SK-N-MC (cell line): Measurements from ENCODE around the gene SSX2IP.
A peak's percentile ranks its signal among the peaks of the same experiment; 100 is the strongest.

ENCODE experiments used
- DNase-seq: peaks from one replicate; pipeline ENCODE4 v3.0.0-alpha.2; 2011; ENCODE audit warnings: low read depth, low spot score
- H3K27ac ChIP-seq: fragments of 200-600 bp; sonication (generic); 2 replicates; pipeline ENCODE4 v1.5.1; 2016; ENCODE audit warnings: mixed run types
- H3K36me3 ChIP-seq: fragments of 200-600 bp; sonication (generic); 2 replicates; pipeline ENCODE4 v1.6.1; 2017; ENCODE audit warnings: antibody characterized with exemption, low read length, mixed read lengths; ENCODE audit not compliant: insufficient read depth
- H3K4me3 ChIP-seq: fragments of 200-600 bp; sonication (generic); 2 replicates; pipeline ENCODE4 v1.5.1; 2016
- H3K9ac ChIP-seq: fragments of 200-600 bp; sonication (generic); 2 replicates; pipeline ENCODE4 v1.8.0; 2017; ENCODE audit warnings: mixed run types, mixed read lengths; ENCODE audit not compliant: insufficient read length
- H3K9me3 ChIP-seq: fragments of 200-600 bp; sonication (generic); 2 replicates; pipeline ENCODE4 v1.6.1; 2017; ENCODE audit warnings: low read depth, mild to moderate bottlenecking, antibody characterized with exemption, low read length, moderate library complexity, mixed read lengths
- EZH2 ChIP-seq: fragments of 200-600 bp; sonication (generic); IDR thresholded peaks from one replicate; pipeline ENCODE4 v1.6.1; 2017; ENCODE audit warnings: antibody characterized with exemption
- FOXP2 ChIP-seq: optimal IDR thresholded peaks from 2 replicates; pipeline ENCODE3; 2011; ENCODE audit warnings: mild to moderate bottlenecking, moderate library complexity; ENCODE audit not compliant: insufficient read depth; ENCODE audit errors: extremely low read length, control extremely low read depth
- POLR2AphosphoS5 ChIP-seq: IDR thresholded peaks from 2 replicates; pipeline ENCODE4 v1.6.1; 2012; ENCODE audit warnings: mild to moderate bottlenecking, low read depth, low read length, borderline replicate concordance

Gene SSX2IP

DNA sequence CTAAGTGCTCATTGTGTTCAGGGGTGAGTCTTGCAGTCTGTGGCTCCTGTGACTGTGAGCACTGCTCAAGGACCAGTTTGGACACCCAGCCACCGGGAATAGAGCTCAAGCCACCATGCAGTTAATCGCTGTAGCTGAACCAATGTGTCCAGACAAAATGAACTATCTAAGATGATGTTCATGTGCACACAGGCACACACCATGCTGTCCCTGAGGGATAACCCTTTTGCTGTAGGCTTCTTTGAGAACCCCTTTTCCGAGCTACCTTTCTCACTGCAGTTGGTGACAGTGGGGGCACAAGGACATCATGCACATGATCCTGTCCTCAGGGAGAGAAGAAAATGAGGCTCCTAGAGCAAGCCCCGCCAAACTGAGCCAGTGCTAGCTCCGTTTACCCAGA lies 65.4 kb downstream of the SSX2IP start:
- DNase-seq = no peak
- H3K9ac ChIP-seq = no peak overlapping the region
- no peak overlapping the region for H3K4me3 ChIP-seq
- TF ChIP-seq POLR2AphosphoS5 (no peak), EZH2 (no peak), FOXP2 (no peak)
- H3K9me3 ChIP-seq = no peaks in the 10 kb centered on the region
- no peaks in the 10 kb centered on the region for H3K36me3 ChIP-seq
- no peak overlapping the region for H3K27ac ChIP-seq

- TF ChIP-seq POLR2AphosphoS5 (no peak), EZH2 (no peak), FOXP2 (no peak)
- no peaks in the 10 kb centered on the region for H3K36me3 ChIP-seq
- H3K27ac ChIP-seq = no peak overlapping the region
- no peak for DNase-seq
- no peak overlapping the region for H3K9ac ChIP-seq
- no peaks in the 10 kb centered on the region for H3K9me3 ChIP-seq
- no peak overlapping the region for H3K4me3 ChIP-seq
Measured at GRCh38 chr1:84621553-84621952, 68.7 kb downstream of the SSX2IP start.

- H3K36me3 ChIP-seq = no peaks in the 10 kb centered on the region
- no peak for TF ChIP-seq FOXP2
- TF ChIP-seq POLR2AphosphoS5 = no peak
- TF ChIP-seq EZH2 = no peak
- H3K9ac ChIP-seq = peak overlapping the region; percentile 68
- peak overlapping the region; percentile 87 for H3K4me3 ChIP-seq
- H3K27ac ChIP-seq = no peak overlapping the region
- no peak for DNase-seq
- no peaks in the 10 kb centered on the region for H3K9me3 ChIP-seq
Measured at GRCh38 chr1:84620720-84621313, 69.4 kb downstream of the SSX2IP start.

GRCh38 chr1:84619383-84620102 lies 70.7 kb downstream of the SSX2IP start:
- H3K9ac ChIP-seq = peak overlapping the region; percentile 57
- DNase-seq = peak; percentile 24
- TF ChIP-seq EZH2 (no peak), POLR2AphosphoS5 (0 out of 2 replicates have a peak, but pooled peaks have one; percentile 29)
- no peaks in the 10 kb centered on the region for H3K36me3 ChIP-seq
- H3K27ac ChIP-seq = peak overlapping the region; percentile 51; the same call in 1 of the 2 replicates
- 0 out of 2 replicates have a peak, but pooled peaks cover 6% of the 10 kb centered on the region for H3K9me3 ChIP-seq
- peak overlapping the region; percentile 47 for H3K4me3 ChIP-seq

GRCh38 chr1:84617349-84617748 lies 72.9 kb downstream of the SSX2IP start:
- no peak for TF ChIP-seq POLR2AphosphoS5
- no peak for TF ChIP-seq EZH2
- TF ChIP-seq FOXP2 = no peak
- Histone ChIP-seq H3K9ac (no peak overlapping the region), H3K9me3 (peaks cover 10% of the 10 kb centered on the region; the same call in 1 of the 2 replicates), H3K4me3 (no peak overlapping the region), H3K27ac (no peak overlapping the region), H3K36me3 (no peaks in the 10 kb centered on the region)
- DNase-seq = no peak

DNA sequence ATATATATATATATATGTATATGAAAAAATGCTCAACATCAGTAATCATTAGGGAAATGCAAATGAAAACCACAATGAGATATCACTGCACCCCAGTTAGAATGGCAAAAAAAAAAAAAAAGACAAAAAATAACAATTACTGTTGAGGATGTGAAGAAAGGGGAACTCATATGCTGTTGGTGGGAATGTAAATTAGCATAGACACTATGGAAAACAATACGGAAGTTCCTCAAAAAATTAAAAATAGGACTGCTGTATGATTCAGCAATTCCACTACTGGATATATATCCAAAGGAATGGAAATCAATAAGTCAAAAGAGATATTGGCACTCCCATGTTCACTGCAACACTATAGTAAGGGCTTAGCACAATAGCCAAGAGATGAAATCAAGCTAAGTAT lies 74.5 kb downstream of the SSX2IP start:
- no peak overlapping the region for H3K9ac ChIP-seq
- no peak overlapping the region for H3K4me3 ChIP-seq
- no peak overlapping the region for H3K27ac ChIP-seq
- no peak for TF ChIP-seq POLR2AphosphoS5
- no peak for TF ChIP-seq EZH2
- TF ChIP-seq FOXP2 = no peak
- H3K9me3 ChIP-seq = peaks cover 10% of the 10 kb centered on the region; the same call in 1 of the 2 replicates
- no peaks in the 10 kb centered on the region for H3K36me3 ChIP-seq
- DNase-seq = no peak

GRCh38 chr1:84613887-84614286 lies 76.4 kb downstream of the SSX2IP start:
- TF ChIP-seq POLR2AphosphoS5 (no peak), EZH2 (no peak), FOXP2 (no peak)
- H3K27ac ChIP-seq = no peak overlapping the region
- no peak overlapping the region for H3K9ac ChIP-seq
- no peak overlapping the region for H3K4me3 ChIP-seq
- DNase-seq = no peak
- no peaks in the 10 kb centered on the region for H3K36me3 ChIP-seq
- H3K9me3 ChIP-seq = peaks cover 10% of the 10 kb centered on the region; the same call in 1 of the 2 replicates

DNA sequence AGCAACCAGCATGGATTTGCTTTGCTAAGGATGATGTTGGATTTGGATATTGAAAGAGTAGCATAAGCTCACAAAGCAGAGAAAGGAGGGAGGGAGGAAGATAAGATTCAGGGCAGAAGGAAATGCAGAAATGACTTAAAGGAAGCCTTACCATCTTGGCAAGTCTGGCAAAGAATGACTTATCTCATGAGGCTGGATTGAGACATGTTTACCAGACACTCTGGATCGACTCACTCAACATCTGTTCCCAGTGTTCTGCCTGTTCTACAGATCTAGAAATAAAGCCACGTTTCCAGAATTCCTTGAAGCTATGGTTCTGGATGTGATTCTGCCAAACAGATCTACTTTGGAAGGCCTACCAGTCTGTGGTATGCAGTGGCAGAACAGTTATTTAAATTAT lies 77.2 kb downstream of the SSX2IP start:
- no peaks in the 10 kb centered on the region for H3K36me3 ChIP-seq
- H3K9ac ChIP-seq = no peak overlapping the region
- H3K27ac ChIP-seq = no peak overlapping the region
- peaks cover 10% of the 10 kb centered on the region; the same call in 1 of the 2 replicates for H3K9me3 ChIP-seq
- TF ChIP-seq FOXP2 = no peak
- TF ChIP-seq EZH2 = no peak
- no peak for TF ChIP-seq POLR2AphosphoS5
- no peak for DNase-seq
- no peak overlapping the region for H3K4me3 ChIP-seq

DNA sequence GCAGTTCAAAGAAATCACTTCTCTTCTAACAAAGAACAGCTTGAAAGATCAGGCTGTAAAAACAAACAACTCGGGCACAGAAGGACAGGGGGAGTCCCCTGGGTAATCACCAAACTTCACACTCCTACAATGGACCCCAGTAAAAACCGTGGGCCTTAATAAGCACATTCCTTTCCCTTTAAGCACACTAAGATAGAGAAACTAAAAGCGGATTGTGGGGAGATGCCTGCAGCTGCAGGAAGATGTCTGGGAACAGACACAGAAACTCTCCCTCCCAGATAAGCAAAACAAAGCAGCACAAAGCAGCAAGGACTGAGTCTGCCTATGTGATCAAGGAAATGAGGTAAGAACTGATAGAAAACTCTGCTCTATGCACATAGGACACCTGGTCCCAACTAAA lies 78.5 kb downstream of the SSX2IP start:
- Histone ChIP-seq H3K9ac (no peak overlapping the region), H3K9me3 (peaks cover 10% of the 10 kb centered on the region; the same call in 1 of the 2 replicates), H3K36me3 (no peaks in the 10 kb centered on the region), H3K4me3 (no peak overlapping the region), H3K27ac (no peak overlapping the region)
- TF ChIP-seq EZH2 (no peak), POLR2AphosphoS5 (no peak), FOXP2 (no peak)
- no peak for DNase-seq
